Lung (tissue), 12 donors: ENCODE measurements around the gene SKOR1. TPM values are rescaled to one million over a fixed set of nuclear protein-coding genes. Genes with fewer than 3 reads are reported as not detected.

Source experiments
- ATAC-seq: fragments of 200-7000 bp; cut with Tn5 transposase; one replicate; pipeline ENCODE4 v1.9.1; 2020; ENCODE audit warnings: moderate number of reproducible peaks; ENCODE audit not compliant: insufficient read depth, low FRiP score
- DNase-seq, 3 donors: peaks; one replicate each; pipeline ENCODE4 v3.0.0-alpha.2; 2013 to 2017
- H3K27ac ChIP-seq, 2 donors: one replicate each; pipeline ENCODE4 v1.5.1; 2013; ENCODE audit warnings: mild to moderate bottlenecking in 2 of 2, moderate library complexity in 2 of 2, control low read depth in 1 of 2, inconsistent platforms in 1 of 2, low read depth in 1 of 2, low read length in 1 of 2
- H3K27me3 ChIP-seq, 3 donors: one replicate each; pipeline ENCODE4 v1.5.1; 2013; ENCODE audit warnings: low read length in 2 of 3; ENCODE audit not compliant: control insufficient read depth in 3 of 3, insufficient read depth in 3 of 3
- H3K36me3 ChIP-seq, 4 donors: one replicate each; pipeline ENCODE4 v1.5.1; 2013; ENCODE audit warnings: low read length in 4 of 4, mild to moderate bottlenecking in 1 of 4, moderate library complexity in 1 of 4; ENCODE audit not compliant: control insufficient read depth in 4 of 4, insufficient read depth in 4 of 4
- H3K4me1 ChIP-seq, 5 donors: one replicate each; pipeline ENCODE4 v1.5.1; 2013; ENCODE audit warnings: low read length in 5 of 5, mild to moderate bottlenecking in 2 of 5, moderate library complexity in 1 of 5; ENCODE audit not compliant: control insufficient read depth in 5 of 5, insufficient read depth in 5 of 5
- H3K4me3 ChIP-seq: one replicate; pipeline ENCODE4 v1.5.1; 2013; ENCODE audit warnings: mild to moderate bottlenecking, control low read depth, moderate library complexity
- H3K9ac ChIP-seq, 2 donors: one replicate each; pipeline ENCODE4 v1.5.1; 2013; ENCODE audit warnings: low read length in 2 of 2, control low read depth in 1 of 2; ENCODE audit not compliant: insufficient read depth in 1 of 2
- H3K9me3 ChIP-seq, 4 donors: one replicate each; pipeline ENCODE4 v1.5.1; 2013; ENCODE audit warnings: low read length in 3 of 4, mild to moderate bottlenecking in 1 of 4, moderate library complexity in 1 of 4; ENCODE audit not compliant: control insufficient read depth in 4 of 4, insufficient read depth in 3 of 4
- WGBS, 2 donors: extraction: QIAGEN DNeasy Blood & Tissue Kit; methylation state at CpG; one replicate each; pipeline ENCODE4 v1.1.7; 2013; 5-methylcytosine and 5-hydroxymethylcytosine counted together
- polyA plus RNA-seq, 2 donors: library from polyadenylated mRNA; stranded (reverse); fragments of 200-250 nt; gene quantifications; one replicate each; pipeline ENCODE4 v1.2.1, GENCODE V29; 2013
- total RNA-seq, 2 donors: library from RNA; depleted of rRNA in 1 of 2; stranded (reverse); fragments of >200 nt in 1 of 2; gene quantifications; one replicate each; pipeline ENCODE4 v1.2.1, GENCODE V29; 2014 to 2021
- TF ChIP-seq, protein P1 (sequence below): IDR thresholded peaks from 2 replicates; pipeline ENCODE4 v1.5.1; 2012; ENCODE audit warnings: mild to moderate bottlenecking; ENCODE audit errors: control extremely low read depth, extremely low read depth
- donor health status: control.
- donor health status: control.
- donor health status: Bipolar disorder and iron deficiency.
- donor health status: healthy.
- donor health status: DM: yes; HTN: yes; CAD: no.

Gene SKOR1
- total and polyA plus RNA-seq, 4 donors: 0.17 to 0.46 (median 0.31) TPM

DNA sequence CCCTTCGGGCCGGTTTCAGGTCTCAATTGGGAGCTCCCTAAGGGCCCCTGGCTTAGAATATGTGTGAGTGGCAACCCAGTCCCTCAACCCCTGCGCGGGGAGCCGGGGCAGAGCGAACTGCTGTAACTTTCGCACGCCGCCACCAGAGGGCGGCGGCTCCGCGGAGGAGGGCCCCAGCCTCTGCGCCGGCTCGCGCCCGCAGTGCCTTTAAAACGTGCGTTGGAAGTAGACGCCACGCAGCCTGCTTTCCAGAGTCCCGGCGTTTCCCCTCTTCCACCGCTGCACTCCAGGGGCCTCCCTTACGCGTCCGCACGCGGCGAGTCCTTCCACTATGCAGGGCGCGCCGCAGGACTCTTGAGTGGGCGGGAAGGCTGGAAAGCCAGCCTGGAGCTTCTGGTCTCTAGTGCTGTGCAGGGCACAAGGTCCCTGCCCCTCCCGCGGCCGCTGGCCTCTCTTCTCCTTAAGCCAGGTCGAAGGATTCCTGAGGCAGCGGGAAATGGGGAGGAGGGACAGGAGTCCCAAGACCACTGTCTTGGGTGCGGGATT, 38.2 kb downstream of the SKOR1 start:
- H3K9ac ChIP-seq: peak overlapping the region in 1 of 2 donors; percentile 43
- H3K27ac ChIP-seq: peak overlapping the region in 1 of 2 donors; percentile 2
- TF ChIP-seq, protein P1, sequence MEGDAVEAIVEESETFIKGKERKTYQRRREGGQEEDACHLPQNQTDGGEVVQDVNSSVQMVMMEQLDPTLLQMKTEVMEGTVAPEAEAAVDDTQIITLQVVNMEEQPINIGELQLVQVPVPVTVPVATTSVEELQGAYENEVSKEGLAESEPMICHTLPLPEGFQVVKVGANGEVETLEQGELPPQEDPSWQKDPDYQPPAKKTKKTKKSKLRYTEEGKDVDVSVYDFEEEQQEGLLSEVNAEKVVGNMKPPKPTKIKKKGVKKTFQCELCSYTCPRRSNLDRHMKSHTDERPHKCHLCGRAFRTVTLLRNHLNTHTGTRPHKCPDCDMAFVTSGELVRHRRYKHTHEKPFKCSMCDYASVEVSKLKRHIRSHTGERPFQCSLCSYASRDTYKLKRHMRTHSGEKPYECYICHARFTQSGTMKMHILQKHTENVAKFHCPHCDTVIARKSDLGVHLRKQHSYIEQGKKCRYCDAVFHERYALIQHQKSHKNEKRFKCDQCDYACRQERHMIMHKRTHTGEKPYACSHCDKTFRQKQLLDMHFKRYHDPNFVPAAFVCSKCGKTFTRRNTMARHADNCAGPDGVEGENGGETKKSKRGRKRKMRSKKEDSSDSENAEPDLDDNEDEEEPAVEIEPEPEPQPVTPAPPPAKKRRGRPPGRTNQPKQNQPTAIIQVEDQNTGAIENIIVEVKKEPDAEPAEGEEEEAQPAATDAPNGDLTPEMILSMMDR: peak; percentile 78
- H3K4me3 ChIP-seq: no peak overlapping the region
- DNase-seq (peak; percentile 87 to 89 (median 88)), ATAC-seq (peak; percentile 95)
- no peaks in the 10 kb centered on the region for H3K36me3 ChIP-seq
- H3K4me1 ChIP-seq: peaks cover 0 to 3% (median 0%) of the 10 kb centered on the region in 5 donors
- no peaks in the 10 kb centered on the region for H3K9me3 ChIP-seq
- 3 to 4% methylated on average over 29 to 41 of the region's 41 CpGs for WGBS, 2 donors
- no peaks in the 10 kb centered on the region for H3K27me3 ChIP-seq

DNA sequence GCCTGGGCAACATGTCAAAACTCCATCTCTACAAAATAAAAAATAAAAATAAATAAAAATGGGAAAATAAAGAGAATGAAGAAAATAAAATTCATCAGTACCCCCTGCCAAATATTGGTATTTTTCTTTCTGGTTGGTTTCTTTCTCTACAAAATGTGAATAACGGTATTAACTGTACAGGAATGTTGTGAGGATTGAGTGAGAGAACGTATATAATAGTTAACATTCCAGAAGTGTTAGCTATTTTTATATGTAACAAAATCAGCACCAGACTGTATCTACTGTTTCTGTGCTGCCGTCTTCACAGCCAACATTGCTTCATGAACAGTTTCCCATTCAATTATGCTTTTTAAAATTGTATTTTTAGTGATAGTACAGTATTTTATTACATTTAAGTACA, 40.0 kb downstream of the SKOR1 start:
- H3K4me1 ChIP-seq: peaks cover 0 to 3% (median 0%) of the 10 kb centered on the region in 5 donors
- no peak overlapping the region for H3K9ac ChIP-seq
- H3K36me3 ChIP-seq: no peaks in the 10 kb centered on the region
- H3K27ac ChIP-seq: no peak overlapping the region
- TF ChIP-seq, protein P1: no peak
- no peaks in the 10 kb centered on the region for H3K27me3 ChIP-seq
- DNase-seq (peak in 1 of 3 donors; percentile 10), ATAC-seq (no peak)
- H3K4me3 ChIP-seq: no peak overlapping the region
- WGBS, 2 donors: 80 to 85% methylated on average over 3 of the region's 3 CpGs
- H3K9me3 ChIP-seq: peaks cover 0 to 2% (median 0%) of the 10 kb centered on the region in 4 donors

DNA sequence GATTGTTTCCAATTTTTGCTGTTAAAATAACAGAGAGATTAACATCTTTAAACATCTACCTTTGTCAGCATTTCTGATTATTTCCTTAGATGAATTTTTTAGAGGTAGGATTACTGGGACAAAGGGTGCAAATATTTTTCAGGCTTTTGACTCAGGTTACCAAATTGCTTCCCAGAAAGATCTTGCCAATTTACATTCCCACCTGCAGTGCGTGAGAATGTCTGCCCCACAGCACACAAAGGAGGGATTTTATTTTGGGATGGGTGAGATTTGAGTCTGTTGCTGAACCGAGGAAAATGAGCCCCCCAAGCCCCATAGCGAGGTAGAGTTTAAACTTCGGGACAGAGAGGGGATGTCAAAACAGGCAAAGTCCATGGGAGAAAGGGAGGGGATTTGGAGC, 40.5 kb downstream of the SKOR1 start:
- Histone ChIP-seq H3K27ac (no peak overlapping the region), H3K9me3 (peaks cover 0 to 2% (median 0%) of the 10 kb centered on the region in 4 donors), H3K9ac (no peak overlapping the region), H3K27me3 (no peaks in the 10 kb centered on the region), H3K36me3 (no peaks in the 10 kb centered on the region), H3K4me1 (peaks cover 0 to 3% (median 0%) of the 10 kb centered on the region in 5 donors), H3K4me3 (no peak overlapping the region)
- TF ChIP-seq, protein P1: no peak
- ATAC-seq (no peak), DNase-seq (no peak)
- 92 to 93% methylated on average over 4 of the region's 4 CpGs for WGBS, 2 donors

DNA sequence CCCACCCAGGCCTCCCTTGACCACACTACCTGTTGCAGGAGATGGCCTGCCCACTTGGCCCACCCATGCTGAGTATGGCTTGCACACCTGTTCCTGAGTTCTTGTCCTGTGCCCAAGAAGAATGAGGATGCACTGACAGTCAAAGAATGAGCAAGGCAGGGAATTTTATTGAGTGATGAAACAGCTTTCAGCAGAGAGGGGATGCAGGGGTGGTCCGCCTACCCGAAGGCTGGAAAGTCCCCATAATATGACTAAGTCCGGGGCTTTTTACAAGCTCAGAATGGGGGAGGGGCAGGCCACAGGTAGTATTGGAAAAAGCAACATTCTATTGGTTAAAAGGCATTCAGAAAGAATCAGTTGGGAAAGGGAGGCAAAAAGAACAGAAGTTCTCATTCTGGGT, 44.4 kb downstream of the SKOR1 start:
- Histone ChIP-seq H3K27ac (no peak overlapping the region), H3K27me3 (no peaks in the 10 kb centered on the region), H3K9me3 (peaks cover 0 to 5% (median 2%) of the 10 kb centered on the region in 4 donors), H3K9ac (no peak overlapping the region), H3K4me1 (no peaks in the 10 kb centered on the region), H3K4me3 (no peak overlapping the region), H3K36me3 (no peaks in the 10 kb centered on the region)
- ATAC-seq (no peak), DNase-seq (no peak)
- TF ChIP-seq, protein P1: no peak
- 90 to 91% methylated on average over 3 of the region's 3 CpGs for WGBS, 2 donors
